GM21367 (cell line): ENCODE results near the gene S100A14.

Experiments
- ATAC-seq: cut with Tn5 transposase; IDR thresholded peaks from one replicate; pipeline ENCODE4 v1.9.1; 2021; ENCODE audit not compliant: unreplicated experiment

S100A14 gene

GRCh38 chr1:153639280-153639679 lies 23.2 kb upstream of the S100A14 start:
- no peak for ATAC-seq

GRCh38 chr1:153638261-153638660 lies 22.1 kb upstream of the S100A14 start:
- no peak for ATAC-seq

- no peak for ATAC-seq
Observed at GRCh38 chr1:153636312-153636711, 20.2 kb upstream of the S100A14 start.

GRCh38 chr1:153635872-153636271 lies 19.7 kb upstream of the S100A14 start:
- ATAC-seq = no peak

GRCh38 chr1:153633754-153634665 lies 17.9 kb upstream of the S100A14 start, which contains the start of gene CHTOP:
TSS of gene CHTOP (plus strand) at chr1:153634066. CDS start at chr1:153636589, 2,523 bp downstream.
- ATAC-seq = peak; percentile 76

GRCh38 chr1:153633161-153633753 lies 17.1 kb upstream of the S100A14 start:
- ATAC-seq = no peak

GRCh38 chr1:153631047-153632022 lies 15.2 kb upstream of the S100A14 start:
- ATAC-seq = no peak

GRCh38 chr1:153630384-153630783 lies 14.3 kb upstream of the S100A14 start:
- no peak for ATAC-seq

GRCh38 chr1:153629971-153630370 lies 13.8 kb upstream of the S100A14 start:
- ATAC-seq = no peak

- no peak for ATAC-seq
Observed at GRCh38 chr1:153629343-153629665, 13.2 kb upstream of the S100A14 start.

- no peak for ATAC-seq
Observed at GRCh38 chr1:153628638-153629342, 12.7 kb upstream of the S100A14 start.

- ATAC-seq = no peak
Observed at GRCh38 chr1:153627715-153628626, 11.8 kb upstream of the S100A14 start, which contains the start of gene S100A1. TSS of gene S100A1 (plus strand) at chr1:153628434. CDS start at chr1:153630522, 2,088 bp downstream.

- no peak for ATAC-seq
Observed at GRCh38 chr1:153626904-153627714, 11.0 kb upstream of the S100A14 start, which contains the start of gene S100A13. TSS of gene S100A13 (minus strand) at chr1:153627505. CDS start at chr1:153626472, 1,033 bp downstream.

- ATAC-seq = no peak
Observed at GRCh38 chr1:153626477-153626903, 10.4 kb upstream of the S100A14 start.

- no peak for ATAC-seq
Observed at GRCh38 chr1:153624965-153625611, 9.0 kb upstream of the S100A14 start.

- no peak for ATAC-seq
Observed at GRCh38 chr1:153623101-153623500, 7.0 kb upstream of the S100A14 start.

- no peak for ATAC-seq
Observed at GRCh38 chr1:153619171-153619570, 3.0 kb upstream of the S100A14 start.

- no peak for ATAC-seq
Observed at GRCh38 chr1:153617663-153618062, 1.5 kb upstream of the S100A14 start.
